IMR-90 (cell line): Measurements from ENCODE around the gene STRN. TPM values are rescaled to one million over a fixed set of nuclear protein-coding genes. Genes with fewer than 3 reads are reported as not detected.

Source experiments
- ATAC-seq: fragments of 200-7000 bp; cut with Tn5 transposase; 2 replicates; pipeline ENCODE4 v1.9.1; 2020; ENCODE audit warnings: low read depth, mild to moderate bottlenecking, moderate library complexity
- BruUV-seq: library from RNA; stranded (reverse); fragments of 400-500 nt; replicated peaks from 2 replicates; lab custom pipeline; 2021; lab: Mats Ljungman, UMichigan
- CTCF ChIA-PET: fragments of 300-600 bp; formaldehyde crosslinking; extraction: SDS; loops from one replicate; lab custom pipeline; 2021; ENCODE audit warnings: antibody characterized with exemption; lab: Yijun Ruan, JAX
- POLR2A ChIA-PET: fragments of 300-600 bp; sonication (Branson Sonifier 250); formaldehyde crosslinking; loops from one replicate; lab custom pipeline; 2022; ENCODE audit warnings: antibody characterized with exemption; ENCODE audit not compliant: unreplicated experiment; lab: Charles Lee
- DNase-seq: peaks from one replicate; pipeline ENCODE4 v3.0.0; 2013
- H2AFZ ChIP-seq: replicated peaks from 2 replicates; pipeline ENCODE3; 2013; ENCODE audit warnings: low read length, mild to moderate bottlenecking; ENCODE audit not compliant: poor library complexity
- H2AK5ac ChIP-seq: 2 replicates; pipeline ENCODE4 v1.6.1; 2013; ENCODE audit warnings: low read depth, low read length, inconsistent platforms
- H2AK9ac ChIP-seq: replicated peaks from 2 replicates; pipeline ENCODE3; 2013; ENCODE audit warnings: mild to moderate bottlenecking, low read depth, low read length, moderate library complexity; ENCODE audit not compliant: poor library complexity
- H2BK120ac ChIP-seq: 2 replicates; pipeline ENCODE4 v1.6.1; 2013; ENCODE audit warnings: low read depth, low read length, inconsistent platforms
- H2BK15ac ChIP-seq: 3 replicates; pipeline ENCODE4 v1.6.1; 2013; ENCODE audit warnings: low read depth, low read length, inconsistent platforms
- H2BK20ac ChIP-seq: 2 replicates; pipeline ENCODE4 v1.6.1; 2013; ENCODE audit warnings: low read depth, mild to moderate bottlenecking, inconsistent platforms, low read length, moderate library complexity
- H2BK5ac ChIP-seq: 2 replicates; pipeline ENCODE4 v1.6.1; 2013; ENCODE audit warnings: mild to moderate bottlenecking, low read depth, low read length, inconsistent platforms; ENCODE audit not compliant: poor library complexity, severe bottlenecking
- H3K14ac ChIP-seq: replicated peaks from 2 replicates; pipeline ENCODE4 v1.6.1; 2013; ENCODE audit warnings: low read depth, low read length, inconsistent platforms
- H3K18ac ChIP-seq: 2 replicates; pipeline ENCODE4 v1.6.1; 2013; ENCODE audit warnings: low read depth, low read length, control low read depth
- H3K23ac ChIP-seq: 2 replicates; pipeline ENCODE4 v1.6.1; 2013; ENCODE audit warnings: low read depth, low read length, inconsistent platforms
- H3K27ac ChIP-seq: 2 replicates; pipeline ENCODE4 v1.5.1; 2013; ENCODE audit warnings: mild to moderate bottlenecking, control low read depth, low read length; ENCODE audit not compliant: insufficient read depth
- H3K27me3 ChIP-seq: 2 replicates; pipeline ENCODE4 v1.6.1; 2013; ENCODE audit warnings: low read length; ENCODE audit not compliant: control insufficient read depth, insufficient read depth
- H3K36me3 ChIP-seq: 2 replicates; pipeline ENCODE4 v1.6.1; 2013; ENCODE audit warnings: low read length, mixed read lengths; ENCODE audit not compliant: control insufficient read depth, insufficient read depth
- H3K4ac ChIP-seq: 2 replicates; pipeline ENCODE4 v1.6.1; 2013; ENCODE audit warnings: low read depth, low read length, inconsistent platforms
- H3K4me1 ChIP-seq: 2 replicates; pipeline ENCODE4 v1.6.1; 2013; ENCODE audit warnings: low read length, mixed read lengths; ENCODE audit not compliant: control insufficient read depth, insufficient read depth
- H3K4me2 ChIP-seq: 2 replicates; pipeline ENCODE4 v1.6.1; 2013; ENCODE audit warnings: low read depth, mild to moderate bottlenecking, control low read depth, low read length, moderate library complexity
- H3K4me3 ChIP-seq: 2 replicates; pipeline ENCODE4 v1.5.1; 2013; ENCODE audit warnings: low read depth, mild to moderate bottlenecking, control low read depth, low read length, moderate library complexity; ENCODE audit not compliant: insufficient read depth
- H3K56ac ChIP-seq: 2 replicates; pipeline ENCODE4 v1.6.1; 2013; ENCODE audit warnings: low read length, inconsistent platforms; ENCODE audit not compliant: insufficient read depth; ENCODE audit errors: extremely low read depth
- H3K79me1 ChIP-seq, 2 experiments: 2 replicates each; pipeline ENCODE4 v1.6.1; 2013; ENCODE audit warnings: low read length in 2 of 2, inconsistent platforms in 1 of 2, low read depth in 1 of 2
- H3K9ac ChIP-seq: 2 replicates; pipeline ENCODE4 v1.6.1; 2013; ENCODE audit warnings: low read depth, low read length, control low read depth
- H3K9me1 ChIP-seq: 2 replicates; pipeline ENCODE4 v1.6.1; 2013; ENCODE audit warnings: low read length, inconsistent platforms; ENCODE audit not compliant: insufficient read depth
- H3K9me3 ChIP-seq: 2 replicates; pipeline ENCODE4 v1.6.1; 2013; ENCODE audit warnings: low read length; ENCODE audit not compliant: control insufficient read depth, insufficient read depth
- H4K20me1 ChIP-seq: 2 replicates; pipeline ENCODE4 v1.6.1; 2013; ENCODE audit warnings: low read length, inconsistent platforms; ENCODE audit not compliant: insufficient read depth
- H4K5ac ChIP-seq: 2 replicates; pipeline ENCODE4 v1.6.1; 2013; ENCODE audit warnings: mild to moderate bottlenecking, low read depth, low read length, control low read depth
- H4K8ac ChIP-seq, 2 experiments: 2 replicates each; pipeline ENCODE4 v1.6.1; 2013; ENCODE audit warnings: low read depth in 2 of 2, low read length in 2 of 2, control low read depth in 1 of 2, inconsistent platforms in 1 of 2
- H4K91ac ChIP-seq: 2 replicates; pipeline ENCODE4 v1.6.1; 2013; ENCODE audit warnings: low read depth, low read length, inconsistent platforms; ENCODE audit not compliant: insufficient read depth
- CEBPB ChIP-seq: IDR thresholded peaks from 2 replicates; pipeline ENCODE4 v1.6.1; 2012; ENCODE audit warnings: low read depth, low read length, improper control_type of control experiment
- CTCF ChIP-seq: conservative IDR thresholded peaks from 2 replicates; pipeline ENCODE4 v1.5.1; 2012; ENCODE audit warnings: mild to moderate bottlenecking, low read depth, low read length, improper control_type of control experiment
- POLR2A ChIP-seq: IDR thresholded peaks from 2 replicates; pipeline ENCODE4 v1.6.1; 2012; ENCODE audit warnings: mild to moderate bottlenecking, low read depth, low read length
- WGBS, 2 experiments: methylation state at CpG; one replicate each; pipeline versions ENCODE4 v1.1.5 to v1.1.7; 2013; ENCODE audit warnings: missing lambda C conversion rate in 2 of 2; ENCODE audit not compliant: insufficient read length in 1 of 2; ENCODE audit errors: extremely low coverage in 2 of 2; 5-methylcytosine and 5-hydroxymethylcytosine counted together
- dilution Hi-C: fragments of 300-500 bp; cut with HindIII; formaldehyde crosslinking; loops from one replicate; pipeline ENCODE4 v1.14.3; 2018; ENCODE audit warnings: low sequenced_read_pairs; ENCODE audit not compliant: unreplicated experiment
- in situ Hi-C: fragments of 300-500 bp; cut with MboI; formaldehyde crosslinking; loops from 3 replicates; pipeline ENCODE4 v1.14.3; 2019; ENCODE audit warnings: low sequenced_read_pairs, inconsistent platforms, mixed read lengths
- intact Hi-C: fragments of 100-400 bp; cut with micrococcal nuclease; formaldehyde crosslinking; loops from 2 replicates; pipeline ENCODE4 v1.10.0; 2022
- polyA plus RNA-seq, 3 experiments: library from polyadenylated mRNA; depleted of rRNA; stranded (reverse); fragments of >200 nt; gene quantifications; 2 replicates each; pipeline ENCODE4 v1.2.3, GENCODE V29; 2012; ENCODE audit warnings: low replicate concordance in 1 of 3
- total RNA-seq: library from RNA; depleted of rRNA; stranded (reverse); fragments of >200 nt; gene quantifications from 2 replicates; pipeline ENCODE4 v1.2.3, GENCODE V29; 2012

Gene STRN
- total and polyA plus RNA-seq, 2 of the 4 experiments (the other 2 are of a cell fraction) = 5.1 to 23.3 TPM

- Histone ChIP-seq H4K8ac (no peak overlapping the region), H3K23ac (no peak overlapping the region), H2AFZ (no peak overlapping the region), H3K9ac (no peak overlapping the region), H3K36me3 (no peaks in the 10 kb centered on the region), H3K18ac (no peak overlapping the region), H3K4me1 (peaks cover 6% of the 10 kb centered on the region), H2AK9ac (no peak overlapping the region), H2BK15ac (no peak overlapping the region), H3K79me1 (peaks cover 47 to 48% of the 10 kb centered on the region in 2 experiments), H3K9me3 (no peaks in the 10 kb centered on the region), H3K27me3 (no peaks in the 10 kb centered on the region), H2AK5ac (no peak overlapping the region), H4K20me1 (peaks cover 15% of the 10 kb centered on the region; the same call in 1 of the 2 replicates), H3K14ac (no peak overlapping the region), H2BK120ac (no peak overlapping the region), H3K4me2 (no peak overlapping the region), H3K4me3 (no peak overlapping the region), H3K4ac (no peak overlapping the region), H3K9me1 (peaks cover 8% of the 10 kb centered on the region), H3K27ac (no peak overlapping the region), H4K91ac (no peak overlapping the region), H4K5ac (no peak overlapping the region), H2BK20ac (no peak overlapping the region), H3K56ac (no peak overlapping the region), H2BK5ac (no peak overlapping the region)
- BruUV-seq = no TSS peak
- CTCF ChIA-PET = no interaction called here
- in situ Hi-C loops (no loop called here), dilution Hi-C loops (no loop called here), intact Hi-C loops (no loop called here)
- POLR2A ChIA-PET = interaction anchor here (0.5 kb wide), 1 partner anchor 12 kb away, joined by 3 read pairs; no protein-coding TSS in a partner anchor
- ATAC-seq (peak; percentile 79), DNase-seq (peak; percentile 59)
- 100% methylated on average over 1 of the region's 7 CpGs; no CpG with 5 or more reads in 1 of the 2 experiments for WGBS, 2 experiments
- no peak for TF ChIP-seq CTCF
- TF ChIP-seq CEBPB = peak; percentile 58; the same call in 1 of the 2 replicates
- TF ChIP-seq POLR2A = no peak
Measured at GRCh38 chr2:36951574-36951973, 14.8 kb downstream of the STRN start.
